Activated CD4-positive, alpha-beta memory T cell treated with anti-CD3 and anti-CD28 coated beads, Interleukin-2, amount 10 ng/mL, durations not matched to agents 7 days and 5 days (primary cell): Measurements from ENCODE around the gene LXN. TPM values are rescaled to one million over a fixed set of nuclear protein-coding genes. Genes with fewer than 3 reads are reported as not detected.

Source experiments
- CTCF ChIA-PET: fragments of 350-600 bp; sonication (Branson Sonifier 250); formaldehyde crosslinking; loops from one replicate; lab custom pipeline; 2021; ENCODE audit warnings: antibody characterized with exemption, inconsistent platforms; lab: Charles Lee
- POLR2A ChIA-PET: fragments of 350-600 bp; sonication (Branson Sonifier 250); formaldehyde crosslinking; loops from one replicate; lab custom pipeline; 2021; ENCODE audit warnings: antibody characterized with exemption; lab: Charles Lee
- DNase-seq: peaks from one replicate; pipeline ENCODE4 v3.0.0-alpha.2; 2020
- H3K27ac Mint-ChIP-seq: one replicate; pipeline ENCODE4 v1.8.0; 2021; ENCODE audit warnings: mild to moderate bottlenecking, mixed read lengths
- H3K27me3 Mint-ChIP-seq: one replicate; pipeline ENCODE4 v1.8.0; 2021; ENCODE audit warnings: mixed read lengths
- H3K36me3 Mint-ChIP-seq: one replicate; pipeline ENCODE4 v1.8.0; 2021; ENCODE audit warnings: low read depth, mixed read lengths
- H3K4me1 Mint-ChIP-seq: one replicate; pipeline ENCODE4 v1.8.0; 2021; ENCODE audit warnings: mixed read lengths
- H3K4me3 Mint-ChIP-seq: one replicate; pipeline ENCODE4 v1.8.0; 2021; ENCODE audit warnings: mild to moderate bottlenecking, mixed read lengths
- H3K9me3 Mint-ChIP-seq: one replicate; pipeline ENCODE4 v1.8.0; 2021; ENCODE audit warnings: mixed read lengths
- total RNA-seq, 2 experiments: library from RNA; stranded (reverse); gene quantifications; one replicate each; pipeline ENCODE4 v1.2.3, GENCODE V29; 2021

The LXN gene, protein sequence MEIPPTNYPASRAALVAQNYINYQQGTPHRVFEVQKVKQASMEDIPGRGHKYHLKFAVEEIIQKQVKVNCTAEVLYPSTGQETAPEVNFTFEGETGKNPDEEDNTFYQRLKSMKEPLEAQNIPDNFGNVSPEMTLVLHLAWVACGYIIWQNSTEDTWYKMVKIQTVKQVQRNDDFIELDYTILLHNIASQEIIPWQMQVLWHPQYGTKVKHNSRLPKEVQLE
- 10 to 100 TPM; 10.3 to 11.9 TPM for total RNA-seq

DNA sequence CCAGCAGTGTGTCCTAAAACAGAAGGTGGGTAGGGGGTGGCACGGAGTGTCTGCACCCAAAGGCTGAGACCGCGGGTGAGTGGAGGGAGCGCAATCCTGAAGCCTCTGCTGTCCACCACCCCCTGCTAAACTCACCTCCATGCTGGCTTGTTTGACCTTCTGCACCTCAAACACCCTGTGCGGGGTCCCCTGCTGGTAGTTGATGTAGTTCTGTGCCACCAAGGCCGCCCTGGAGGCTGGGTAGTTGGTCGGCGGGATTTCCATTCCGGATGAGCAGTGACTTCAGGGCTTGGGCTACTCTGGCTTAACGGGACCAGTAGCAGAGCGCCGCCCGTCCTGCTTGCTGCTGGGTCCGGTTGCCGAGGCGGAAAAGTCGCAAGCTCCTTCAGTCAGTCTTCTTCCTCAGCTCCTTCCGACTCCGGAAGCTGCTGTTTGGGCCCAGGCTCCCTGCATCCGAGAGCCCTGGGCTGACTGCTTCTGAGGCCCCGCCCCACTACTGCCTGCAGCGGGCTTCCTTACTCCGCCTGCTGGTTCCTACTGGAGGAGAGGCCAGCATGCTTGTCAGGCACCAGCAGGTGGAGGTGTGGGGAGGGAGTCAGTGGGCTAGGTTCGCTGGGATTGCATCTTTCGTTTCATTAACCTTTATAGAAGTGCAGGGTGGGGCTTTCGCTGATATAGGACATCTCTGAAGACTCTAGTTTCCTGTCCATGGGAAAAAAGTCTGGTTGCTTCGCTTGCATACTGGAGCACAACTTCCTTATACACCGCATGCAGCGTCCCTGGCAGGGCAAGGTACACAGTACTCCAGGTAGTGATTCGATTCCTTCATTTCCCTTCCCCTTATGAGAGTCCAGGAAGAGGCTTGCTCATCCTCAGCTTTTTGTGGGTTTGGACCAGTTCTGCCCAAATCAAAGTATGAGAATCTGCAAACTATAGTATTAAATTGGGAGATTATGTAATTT, at the start of gene LXN:
Gene LXN (minus strand): TSS at position 434 of the 962 bp plus-strand sequence. CDS start 170 bp downstream, at position 264.
- H3K4me3 Mint-ChIP-seq = peak within 1 kb of the TSS; percentile 90
- POLR2A ChIA-PET = interaction anchor here (1.0 to 1.5 kb wide), 4 partner anchors 11 to 56 kb away, joined by 3 to 8 read pairs (median 6); partner anchors contain the start of gene GFM1

DNA sequence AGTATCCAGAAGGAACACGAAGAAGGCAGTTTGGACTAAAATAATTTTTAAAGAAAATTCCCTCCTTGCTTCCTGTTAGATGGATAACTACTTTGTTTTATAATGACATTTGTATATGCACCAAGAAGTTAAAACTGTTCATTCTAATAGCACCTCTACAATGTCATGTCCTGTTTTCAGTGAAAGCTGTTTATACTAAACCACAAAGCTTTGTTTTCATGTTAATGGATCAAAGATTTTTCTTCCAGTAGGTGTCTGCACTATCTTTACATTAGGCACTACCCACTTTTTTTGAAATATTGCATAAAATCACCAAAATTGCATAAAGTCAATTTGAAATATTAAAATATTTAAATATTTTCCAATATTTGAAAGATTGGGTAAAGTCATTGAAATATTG, 49.7 kb upstream of the LXN start:
- Mint-ChIP-seq H3K27me3 (no peaks in the 10 kb centered on the region), H3K4me3 (no peak overlapping the region), H3K36me3 (peaks cover 14% of the 10 kb centered on the region), H3K4me1 (peaks cover 23% of the 10 kb centered on the region), H3K9me3 (no peaks in the 10 kb centered on the region), H3K27ac (no peak overlapping the region)
- POLR2A ChIA-PET = no interaction called here
- CTCF ChIA-PET = interaction anchor here (0.7 to 2.8 kb wide), 6 partner anchors 9 to 68 kb away, joined by 3 to 18 read pairs (median 3); no protein-coding TSS in a partner anchor
- DNase-seq = no peak

More for the DNA sequence above, at the start of gene LXN:
- Mint-ChIP-seq H3K27ac (peak within 1 kb of the TSS; percentile 85), H3K9me3 (no peaks in the 10 kb centered on the region), H3K36me3 (peaks cover 30% of the 10 kb centered on the region), H3K4me1 (peaks cover 28% of the 10 kb centered on the region), H3K27me3 (no peaks in the 10 kb centered on the region)
- peak; percentile 86 for DNase-seq
- CTCF ChIA-PET = interaction anchor here (0.5 to 4.0 kb wide), 10 partner anchors 8 to 129 kb away, joined by 3 to 60 read pairs (median 4); partner anchors contain the start of genes GFM1 and MFSD1

DNA sequence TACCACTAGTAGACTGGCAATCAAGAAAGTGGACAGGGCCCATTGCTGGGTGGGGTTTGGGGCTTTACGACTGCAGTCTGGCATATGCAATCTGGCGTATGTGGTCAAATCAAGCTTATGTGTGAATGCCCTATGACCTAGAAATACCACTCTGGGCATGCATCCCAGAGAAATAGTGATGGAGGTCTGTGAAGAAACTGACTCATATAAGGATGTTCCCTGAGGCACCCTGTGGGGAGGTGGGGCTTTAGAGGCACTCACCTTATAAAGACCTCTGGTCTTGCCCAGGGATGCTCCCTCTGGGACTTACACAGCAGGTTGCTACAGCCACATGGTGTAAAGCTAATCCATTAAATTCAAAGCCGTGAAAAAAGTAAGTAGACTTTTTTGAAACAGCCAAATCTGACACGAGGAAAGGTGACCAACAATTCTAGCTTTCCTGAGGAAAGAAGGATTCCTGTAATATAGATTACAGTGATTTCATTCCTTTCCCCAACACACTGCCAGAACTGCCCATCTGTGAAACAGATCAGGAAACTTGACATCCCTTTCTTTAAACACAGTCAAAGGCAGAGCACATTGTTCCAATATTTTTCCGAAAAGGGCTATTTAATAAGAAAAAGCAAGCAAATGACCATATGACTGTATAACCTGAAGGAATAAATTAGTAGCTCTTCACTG, 46.2 kb upstream of the LXN start:
- H3K27ac Mint-ChIP-seq = no peak overlapping the region
- no peaks in the 10 kb centered on the region for H3K27me3 Mint-ChIP-seq
- no peaks in the 10 kb centered on the region for H3K9me3 Mint-ChIP-seq
- POLR2A ChIA-PET = interaction anchor here (1.3 kb wide), 1 partner anchor 60 kb away, joined by 3 read pairs; no protein-coding TSS in a partner anchor
- peaks cover 14% of the 10 kb centered on the region for H3K36me3 Mint-ChIP-seq
- DNase-seq = no peak
- CTCF ChIA-PET = interaction anchor here (3.6 kb wide), 1 partner anchor 9 kb away, joined by 17 read pairs; no protein-coding TSS in a partner anchor
- H3K4me3 Mint-ChIP-seq = no peak overlapping the region
- H3K4me1 Mint-ChIP-seq = peaks cover 23% of the 10 kb centered on the region

DNA sequence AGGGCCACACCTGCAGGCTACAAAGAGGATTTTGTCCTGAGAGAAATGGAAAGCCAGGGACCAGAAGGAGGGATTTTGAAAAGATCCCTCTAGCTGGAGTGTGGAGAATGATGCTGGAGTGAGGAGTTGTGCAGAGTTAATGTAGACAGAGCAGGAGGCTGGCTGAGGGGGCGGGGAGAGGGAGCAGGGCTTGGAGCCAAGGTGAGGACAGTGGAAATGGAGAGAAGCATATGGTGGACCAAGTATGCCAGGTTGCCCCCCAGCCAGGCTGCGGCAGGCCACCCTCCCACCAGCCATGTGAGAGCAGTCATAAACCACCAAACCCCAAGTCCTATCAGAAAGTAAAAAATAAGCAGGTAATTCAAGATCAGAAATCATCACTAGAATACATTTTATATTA, 45.1 kb upstream of the LXN start:
- Mint-ChIP-seq H3K4me1 (peaks cover 22% of the 10 kb centered on the region), H3K27ac (no peak overlapping the region), H3K4me3 (no peak overlapping the region), H3K9me3 (no peaks in the 10 kb centered on the region), H3K36me3 (peaks cover 11% of the 10 kb centered on the region), H3K27me3 (no peaks in the 10 kb centered on the region)
- ChIA-PET POLR2A (no interaction called here), CTCF (interaction anchor here (3.6 kb wide), 1 partner anchor 10 kb away, joined by 17 read pairs; no protein-coding TSS in a partner anchor)
- DNase-seq = no peak

DNA sequence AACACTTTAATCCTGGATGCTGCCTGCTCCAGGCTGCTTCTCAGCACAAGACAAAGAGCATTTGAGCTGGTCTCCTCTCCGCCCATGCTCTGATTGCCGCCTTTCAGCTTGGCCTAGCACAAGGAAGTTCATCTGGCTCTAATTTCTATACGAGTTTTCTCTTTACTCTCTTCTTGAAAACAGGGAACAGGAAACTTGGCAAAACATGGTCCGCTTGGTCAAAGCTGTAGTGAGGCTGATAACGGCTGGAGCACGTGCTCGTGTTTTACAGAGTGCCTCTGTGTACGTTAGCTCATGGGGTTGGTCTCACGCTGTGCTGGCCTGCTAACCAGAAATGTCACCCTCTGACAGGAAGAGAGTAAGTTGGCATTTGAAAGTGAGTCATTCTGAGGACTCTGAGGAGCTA, 40.6 kb upstream of the LXN start:
- DNase-seq = no peak
- ChIA-PET POLR2A (no interaction called here), CTCF (interaction anchor here (0.5 to 1.5 kb wide), 4 partner anchors 9 to 15 kb away, joined by 3 to 5 read pairs (median 4); no protein-coding TSS in a partner anchor)
- Mint-ChIP-seq H3K27ac (no peak overlapping the region), H3K9me3 (no peaks in the 10 kb centered on the region), H3K4me1 (peaks cover 15% of the 10 kb centered on the region), H3K4me3 (no peak overlapping the region), H3K36me3 (peaks cover 17% of the 10 kb centered on the region), H3K27me3 (no peaks in the 10 kb centered on the region)

DNA sequence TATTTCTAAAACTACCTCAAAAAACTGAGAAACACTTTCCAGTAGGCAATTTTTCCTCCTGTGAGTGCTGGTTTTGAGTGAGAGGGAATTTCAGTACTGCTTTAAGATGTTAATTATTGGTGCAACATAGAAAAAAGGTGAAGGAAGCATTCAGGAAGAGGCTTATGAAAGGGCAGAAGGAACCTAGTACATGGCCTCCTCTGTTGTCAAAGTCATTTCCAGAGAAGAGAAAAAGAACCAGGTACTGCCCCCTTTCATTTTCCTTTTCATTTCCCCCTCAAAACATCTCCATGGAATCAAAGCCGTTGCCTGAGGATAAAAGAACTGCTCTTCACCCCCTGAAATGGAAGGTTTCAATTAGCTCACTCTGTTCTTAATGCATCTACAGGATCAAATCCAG, 40.0 kb upstream of the LXN start:
- ChIA-PET CTCF (interaction anchor here (1.5 kb wide), 2 partner anchors 14 to 15 kb away, joined by 3 to 4 read pairs; no protein-coding TSS in a partner anchor), POLR2A (no interaction called here)
- Mint-ChIP-seq H3K4me3 (no peak overlapping the region), H3K27ac (no peak overlapping the region), H3K4me1 (peaks cover 15% of the 10 kb centered on the region), H3K9me3 (no peaks in the 10 kb centered on the region), H3K27me3 (no peaks in the 10 kb centered on the region), H3K36me3 (peaks cover 21% of the 10 kb centered on the region)
- DNase-seq = no peak

DNA sequence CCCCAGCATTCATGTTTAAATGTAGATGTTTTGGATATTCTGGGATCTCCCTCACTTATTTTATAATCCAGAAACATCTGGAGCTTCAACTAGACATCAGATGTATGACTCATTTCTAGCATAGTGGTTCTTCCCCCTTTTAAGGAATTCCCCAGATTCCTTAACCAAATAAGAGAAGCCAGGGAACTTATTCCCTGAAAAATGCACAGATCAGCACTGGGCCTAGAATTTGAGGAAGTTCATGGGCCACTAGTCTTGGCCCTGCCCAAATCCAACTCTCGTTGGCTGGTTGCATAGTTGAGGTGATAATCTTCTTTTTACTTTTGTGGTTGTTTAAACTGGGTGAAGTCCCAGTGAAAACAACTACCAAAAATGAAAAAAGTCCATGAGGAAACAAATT, 39.4 kb upstream of the LXN start:
- no peaks in the 10 kb centered on the region for H3K9me3 Mint-ChIP-seq
- peaks cover 21% of the 10 kb centered on the region for H3K36me3 Mint-ChIP-seq
- H3K27ac Mint-ChIP-seq = no peak overlapping the region
- CTCF ChIA-PET = interaction anchor here (1.5 kb wide), 1 partner anchor 16 kb away, joined by 4 read pairs; no protein-coding TSS in a partner anchor
- POLR2A ChIA-PET = no interaction called here
- H3K4me3 Mint-ChIP-seq = no peak overlapping the region
- no peaks in the 10 kb centered on the region for H3K27me3 Mint-ChIP-seq
- no peak for DNase-seq
- H3K4me1 Mint-ChIP-seq = peaks cover 15% of the 10 kb centered on the region

DNA sequence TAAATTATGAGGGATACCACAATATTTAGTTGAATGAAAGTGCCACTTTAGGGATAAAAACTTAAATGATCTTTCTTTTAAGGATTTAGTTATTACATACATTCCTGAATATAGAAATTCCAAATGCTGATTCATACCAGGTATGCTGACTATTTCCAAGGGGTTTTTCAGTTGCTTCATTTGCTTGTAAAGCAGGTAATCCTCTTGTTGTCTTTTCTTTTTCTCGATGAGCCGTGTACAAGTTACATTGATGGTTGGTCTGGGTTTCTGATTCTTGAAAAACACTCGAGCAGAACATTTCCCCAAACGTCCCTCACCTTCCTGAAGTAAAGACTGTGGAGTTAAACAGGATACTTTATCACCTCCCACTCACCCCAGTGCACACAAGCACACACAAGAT, 38.2 kb upstream of the LXN start:
- peaks cover 28% of the 10 kb centered on the region for H3K36me3 Mint-ChIP-seq
- CTCF ChIA-PET = no interaction called here
- no peaks in the 10 kb centered on the region for H3K27me3 Mint-ChIP-seq
- DNase-seq = no peak
- no peak overlapping the region for H3K4me3 Mint-ChIP-seq
- H3K27ac Mint-ChIP-seq = no peak overlapping the region
- POLR2A ChIA-PET = no interaction called here
- H3K9me3 Mint-ChIP-seq = no peaks in the 10 kb centered on the region
- peaks cover 15% of the 10 kb centered on the region for H3K4me1 Mint-ChIP-seq

DNA sequence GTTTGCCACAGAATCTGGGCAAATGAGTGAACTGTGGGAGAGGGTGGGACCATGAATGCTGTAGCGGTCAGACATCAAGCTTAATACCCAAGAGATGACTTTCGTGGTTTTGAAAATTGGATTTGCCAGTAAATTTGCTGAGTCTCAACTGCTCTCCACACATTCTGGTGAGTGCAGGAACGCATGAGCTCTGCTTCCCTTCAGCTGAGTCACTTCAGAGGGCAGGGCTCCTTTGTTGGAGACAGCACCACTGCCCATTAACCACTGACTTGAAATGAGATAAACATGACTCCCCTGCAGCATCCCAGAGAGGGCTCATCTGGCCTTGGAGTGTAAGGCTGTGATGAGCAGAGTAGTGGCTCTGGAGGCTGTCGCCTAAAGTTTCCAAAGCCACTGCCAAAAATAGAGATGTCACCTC, 37.2 kb upstream of the LXN start:
- Mint-ChIP-seq H3K4me1 (peaks cover 15% of the 10 kb centered on the region), H3K27me3 (no peaks in the 10 kb centered on the region), H3K9me3 (no peaks in the 10 kb centered on the region), H3K36me3 (peaks cover 28% of the 10 kb centered on the region), H3K27ac (no peak overlapping the region), H3K4me3 (no peak overlapping the region)
- no peak for DNase-seq
- ChIA-PET POLR2A (no interaction called here), CTCF (no interaction called here)

DNA sequence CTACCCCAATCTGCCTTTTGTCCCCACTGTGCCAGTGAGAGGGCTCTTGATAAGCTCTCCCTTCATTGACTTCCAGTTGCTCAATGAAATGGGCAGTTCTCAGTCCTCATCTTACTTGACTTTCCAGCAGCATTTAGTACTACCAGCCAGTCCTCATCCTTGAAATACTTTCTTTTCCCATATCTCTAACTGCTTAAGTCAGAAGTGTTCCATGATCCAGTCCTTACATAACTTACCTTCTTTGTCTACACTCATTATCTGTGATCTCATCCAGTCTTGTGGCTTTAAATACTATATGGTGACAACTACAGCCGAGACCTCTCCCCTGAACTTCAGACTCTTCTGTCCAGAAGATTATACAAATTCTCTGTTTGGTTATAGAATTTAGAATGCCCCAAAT, 31.1 kb upstream of the LXN start:
- no peaks in the 10 kb centered on the region for H3K9me3 Mint-ChIP-seq
- no peak overlapping the region for H3K4me3 Mint-ChIP-seq
- H3K36me3 Mint-ChIP-seq = peaks cover 24% of the 10 kb centered on the region
- ChIA-PET POLR2A (no interaction called here), CTCF (interaction anchor here (1.6 to 2.2 kb wide), 2 partner anchors 9 to 24 kb away, joined by 3 to 8 read pairs; no protein-coding TSS in a partner anchor)
- no peaks in the 10 kb centered on the region for H3K27me3 Mint-ChIP-seq
- H3K4me1 Mint-ChIP-seq = no peaks in the 10 kb centered on the region
- H3K27ac Mint-ChIP-seq = no peak overlapping the region
- no peak for DNase-seq

DNA sequence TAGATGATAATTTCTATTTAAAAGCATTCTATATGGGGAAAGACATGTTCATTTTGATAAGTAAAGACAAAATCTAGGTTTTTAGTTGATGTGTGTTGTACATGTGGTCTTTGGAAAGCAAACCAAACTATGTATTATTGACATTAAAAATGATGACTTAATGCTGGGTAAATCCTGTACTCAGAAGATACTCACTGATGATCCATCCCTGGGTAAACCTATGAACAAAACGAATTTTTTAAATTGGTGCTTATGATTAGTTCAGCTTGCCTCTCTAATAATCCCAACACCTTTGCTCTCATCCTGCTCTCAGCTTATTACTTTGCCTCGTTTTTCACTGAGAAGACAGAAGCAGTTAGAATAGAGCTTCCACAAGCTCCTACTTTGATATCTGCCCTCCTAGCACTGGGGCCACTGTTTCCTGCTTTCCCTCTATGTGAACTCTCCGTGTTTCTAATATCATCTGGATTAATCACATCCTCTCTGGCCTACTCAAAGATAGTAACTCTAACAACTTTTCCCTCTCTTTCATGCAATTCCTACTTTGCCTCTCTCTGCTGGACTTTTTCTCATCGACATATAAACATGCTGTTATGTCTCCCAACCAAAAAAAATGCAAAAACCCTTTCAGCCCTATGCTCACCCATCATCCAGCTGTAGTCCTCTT, 30.5 kb upstream of the LXN start:
- Mint-ChIP-seq H3K4me3 (no peak overlapping the region), H3K9me3 (no peaks in the 10 kb centered on the region), H3K36me3 (peaks cover 19% of the 10 kb centered on the region), H3K27me3 (no peaks in the 10 kb centered on the region), H3K27ac (no peak overlapping the region), H3K4me1 (no peaks in the 10 kb centered on the region)
- CTCF ChIA-PET = interaction anchor here (1.6 to 2.2 kb wide), 2 partner anchors 9 to 24 kb away, joined by 3 to 8 read pairs; no protein-coding TSS in a partner anchor
- DNase-seq = no peak
- POLR2A ChIA-PET = no interaction called here
